HepG2 (cell line): ENCODE data around the gene NR2F1.

Source experiments
- CTCF ChIP-seq: sonication (generic); formaldehyde crosslinking; IDR thresholded peaks from 2 replicates; pipeline ENCODE4 v1.5.0; 2020; ENCODE audit warnings: mild to moderate bottlenecking, missing genetic modification reagents, moderate library complexity
- HNRNPL ChIP-seq: fragments of 200-400 bp; formaldehyde crosslinking; IDR thresholded peaks from 2 replicates; pipeline ENCODE4 v1.6.1; 2017; ENCODE audit warnings: mild to moderate bottlenecking, low read depth, low read length
- JUNB ChIP-seq: sonication (generic); formaldehyde crosslinking; IDR thresholded peaks from 2 replicates; pipeline ENCODE4 v1.8.0; 2022; ENCODE audit warnings: missing genetic modification reagents, mild to moderate bottlenecking, borderline replicate concordance
- SMAD1 ChIP-seq: sonication (generic); formaldehyde crosslinking; IDR thresholded peaks from 2 replicates; pipeline ENCODE4 v1.4.0; 2020; ENCODE audit warnings: missing genetic modification reagents, low read depth, mild to moderate bottlenecking, borderline replicate concordance
- TFAP4 ChIP-seq: sonication (generic); IDR thresholded peaks from 2 replicates; pipeline ENCODE4 v1.6.1; 2016; ENCODE audit warnings: low read depth, borderline replicate concordance

DNA sequence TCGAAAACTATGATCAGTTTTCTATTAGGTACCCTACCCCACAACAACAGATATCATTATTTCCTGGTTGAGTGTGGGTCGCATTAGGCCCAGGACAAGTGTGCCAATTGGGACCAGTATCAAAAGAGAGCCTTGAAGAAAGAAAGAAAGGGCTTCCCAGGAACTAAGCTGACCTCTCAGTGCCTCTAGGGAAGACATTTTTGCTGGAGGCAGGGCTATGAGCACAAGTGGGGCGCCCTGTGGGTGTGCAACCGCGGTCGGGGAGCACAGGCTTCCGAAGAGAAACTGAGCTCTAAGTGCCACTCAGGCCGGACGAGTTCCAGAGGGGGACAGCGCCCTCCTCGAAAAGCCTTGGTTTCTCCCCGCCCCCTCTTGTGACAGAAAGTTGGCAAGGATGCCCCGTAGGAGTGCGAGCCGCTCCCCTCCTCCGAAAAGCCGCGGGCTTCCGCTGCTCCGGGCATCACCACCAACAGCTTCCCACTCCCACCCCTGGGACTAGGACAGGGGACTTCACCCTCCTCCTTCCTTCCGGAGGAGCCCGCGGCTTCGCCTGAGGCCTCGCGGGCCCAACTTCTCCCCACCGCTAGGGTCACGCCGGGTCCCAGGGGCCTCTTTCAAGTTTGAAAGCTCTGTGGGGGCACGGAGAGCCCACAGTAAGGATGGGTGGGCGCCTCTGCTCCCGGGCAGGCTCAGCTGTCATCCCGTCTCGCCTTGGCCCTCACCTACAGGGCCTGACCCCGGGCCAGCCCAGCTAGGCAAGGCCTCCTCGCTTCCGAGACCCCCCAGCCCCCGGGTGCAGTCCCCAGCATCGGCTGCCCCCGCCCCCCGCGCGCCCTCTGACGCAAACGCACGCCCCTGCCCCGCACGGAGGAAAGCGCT is 4.0 kb upstream of the NR2F1 start:
- TF ChIP-seq JUNB (CRISPR knock-in tag) (no peak), SMAD1 (no peak), TFAP4 (no peak), CTCF (no peak), HNRNPL (no peak)
